Measurements from ENCODE around the gene CST6.
"Not testable (repeated sequence)": the region's sequence is repeated elsewhere in the genome, so short reads cannot be mapped to it uniquely, and the experiment has no call there.

CST6 gene

GRCh38 chr11:66015454-66015881 lies 3.7 kb downstream of the CST6 start:
- ATAC-seq (no peak), DNase-seq (no peak)

GRCh38 chr11:66015936-66016792 lies 4.4 kb downstream of the CST6 start:
- DNase-seq, result no peak
- ATAC-seq, result no peak

GRCh38 chr11:66016793-66017177 lies 5.0 kb downstream of the CST6 start:
- no peak for ATAC-seq
- DNase-seq, result no peak

- ATAC-seq (no peak), DNase-seq (no peak)
Measured at GRCh38 chr11:66017321-66017720, 5.5 kb downstream of the CST6 start.

- ATAC-seq, result no peak
Measured at GRCh38 chr11:66020212-66020611, 8.4 kb downstream of the CST6 start.

GRCh38 chr11:66020618-66021357 lies 9.0 kb downstream of the CST6 start:
- ATAC-seq (no peak), DNase-seq (no peak)

More at GRCh38 chr11:66020212-66020611, 8.4 kb downstream of the CST6 start:
- no peak for DNase-seq

GRCh38 chr11:66022401-66023185 lies 10.8 kb downstream of the CST6 start:
- ATAC-seq (peak; percentile 81), DNase-seq (peak; percentile 90)

GRCh38 chr11:66023186-66023440 lies 11.3 kb downstream of the CST6 start:
- DNase-seq, ATAC-seq: not testable (repeated sequence)

GRCh38 chr11:66026017-66026529 lies 14.3 kb downstream of the CST6 start, which contains the start of gene CATSPER1:
Gene CATSPER1, minus strand, starts transcription at chr11:66026479. Its CDS starts 100 bp downstream, at chr11:66026379.
- no peak for ATAC-seq
- no peak for DNase-seq

GRCh38 chr11:66032957-66033735 lies 21.3 kb downstream of the CST6 start:
- DNase-seq, result no peak
- ATAC-seq, result no peak

GRCh38 chr11:66035653-66036333 lies 24.0 kb downstream of the CST6 start:
- DNase-seq, result no peak
- no peak for ATAC-seq

GRCh38 chr11:66036334-66036710 lies 24.5 kb downstream of the CST6 start:
- ATAC-seq (no peak), DNase-seq (no peak)

- ATAC-seq (no peak), DNase-seq (no peak)
Measured at GRCh38 chr11:66037327-66037726, 25.5 kb downstream of the CST6 start.

GRCh38 chr11:66039765-66040164 lies 28.0 kb downstream of the CST6 start:
- no peak for DNase-seq
- ATAC-seq, result no peak

GRCh38 chr11:66042227-66042995 lies 30.6 kb downstream of the CST6 start:
- ATAC-seq (no peak), DNase-seq (no peak)

- DNase-seq (no peak), ATAC-seq (no peak)
Measured at GRCh38 chr11:66042996-66043906, 31.4 kb downstream of the CST6 start.

- peak; percentile 62 for ATAC-seq
- DNase-seq, result no peak
Measured at GRCh38 chr11:66044757-66045156, 32.9 kb downstream of the CST6 start.

GRCh38 chr11:66045177-66045639 lies 33.4 kb downstream of the CST6 start:
- ATAC-seq, result peak; percentile 91

GRCh38 chr11:66046901-66047300 lies 35.1 kb downstream of the CST6 start:
- ATAC-seq, result no peak

More at GRCh38 chr11:66045177-66045639, 33.4 kb downstream of the CST6 start:
- DNase-seq, result peak; percentile 90

More at GRCh38 chr11:66046901-66047300, 35.1 kb downstream of the CST6 start:
- DNase-seq, result no peak

All from stimulated activated naive CD8-positive, alpha-beta T cell treated with anti-CD3 and anti-CD28 coated beads, Interleukin-15, Interleukin-2, amounts not matched to agents 100 U/mL and 50 U/mL, for 24 hours (primary cell).